ENCODE results near the gene TMEM200A.

DNA sequence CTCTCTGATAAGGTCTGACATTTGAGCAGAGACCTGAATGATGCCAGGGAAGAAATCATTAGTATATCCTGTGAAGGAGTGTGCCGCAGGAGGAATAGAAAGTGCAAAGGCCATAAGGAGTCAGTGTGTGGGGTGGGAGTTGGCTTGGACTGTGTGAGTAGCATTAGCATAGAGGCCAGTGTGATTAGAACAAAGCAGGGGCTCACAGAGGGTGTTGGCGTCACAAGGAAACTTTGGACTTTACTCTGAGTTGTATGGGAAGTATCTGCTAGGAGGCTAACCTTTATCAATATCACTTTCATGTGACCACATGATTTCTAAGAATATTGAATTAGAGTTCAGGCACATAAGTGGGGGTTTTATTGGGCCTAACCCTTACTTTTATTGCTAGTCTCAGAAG is 12.1 kb downstream of the TMEM200A start:
- TF ChIP-seq, protein P1, sequence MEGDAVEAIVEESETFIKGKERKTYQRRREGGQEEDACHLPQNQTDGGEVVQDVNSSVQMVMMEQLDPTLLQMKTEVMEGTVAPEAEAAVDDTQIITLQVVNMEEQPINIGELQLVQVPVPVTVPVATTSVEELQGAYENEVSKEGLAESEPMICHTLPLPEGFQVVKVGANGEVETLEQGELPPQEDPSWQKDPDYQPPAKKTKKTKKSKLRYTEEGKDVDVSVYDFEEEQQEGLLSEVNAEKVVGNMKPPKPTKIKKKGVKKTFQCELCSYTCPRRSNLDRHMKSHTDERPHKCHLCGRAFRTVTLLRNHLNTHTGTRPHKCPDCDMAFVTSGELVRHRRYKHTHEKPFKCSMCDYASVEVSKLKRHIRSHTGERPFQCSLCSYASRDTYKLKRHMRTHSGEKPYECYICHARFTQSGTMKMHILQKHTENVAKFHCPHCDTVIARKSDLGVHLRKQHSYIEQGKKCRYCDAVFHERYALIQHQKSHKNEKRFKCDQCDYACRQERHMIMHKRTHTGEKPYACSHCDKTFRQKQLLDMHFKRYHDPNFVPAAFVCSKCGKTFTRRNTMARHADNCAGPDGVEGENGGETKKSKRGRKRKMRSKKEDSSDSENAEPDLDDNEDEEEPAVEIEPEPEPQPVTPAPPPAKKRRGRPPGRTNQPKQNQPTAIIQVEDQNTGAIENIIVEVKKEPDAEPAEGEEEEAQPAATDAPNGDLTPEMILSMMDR (IDR thresholded peaks at IDR 0.05): no peak
- TF ChIP-seq POLR2A (IDR thresholded peaks at IDR 0.05): no peak

Data from testis (tissue), 2 donors.